GM12878 (cell line): Measurements from ENCODE around the gene PPP1R7. TPM values are rescaled to one million over a fixed set of nuclear protein-coding genes. Genes with fewer than 3 reads are reported as not detected.

Experiments
- BRCA1 ChIP-seq: IDR thresholded peaks from 2 replicates; pipeline ENCODE4 v1.6.1; 2011; ENCODE audit warnings: low read depth, low read length, improper control_type of control experiment
- CREM ChIP-seq: IDR thresholded peaks from 2 replicates; pipeline ENCODE4 v1.6.1; 2014; ENCODE audit warnings: antibody characterized with exemption, low read depth
- TCF3 ChIP-seq: IDR thresholded peaks from 2 replicates; pipeline ENCODE4 v1.6.1; 2012; ENCODE audit warnings: low read depth, mild to moderate bottlenecking, low read length, borderline replicate concordance; ENCODE audit not compliant: insufficient read depth
- polyA plus RNA-seq, 11 experiments: library from polyadenylated mRNA; depleted of rRNA in 4 of 11; unstranded in 6 of 11; stranded (reverse) in 5 of 11; fragments of >200 nt; fragmentation: Nextera tagmentation in 4 of 11; fragmentation: Illumina TruSeq in 1 of 11; extraction: Ambion mirVana in 4 of 11; extraction: Trizol in 1 of 11; gene quantifications; 1 replicate in 1 of 11; 2 replicates in 10 of 11; pipeline versions ENCODE4 v1.2.1 to v1.2.3, GENCODE V29; 2011 to 2016; ENCODE audit warnings: inconsistent platforms in 2 of 11, missing spikeins in 2 of 11, low read depth in 1 of 11
- total RNA-seq, 4 experiments: library from RNA; depleted of rRNA in 3 of 4; stranded (reverse); fragments of >200 nt in 3 of 4; fragmentation: Illumina TruSeq in 1 of 4; extraction: Trizol in 1 of 4; gene quantifications; 2 replicates each; pipeline versions ENCODE4 v1.2.1 to v1.2.3, GENCODE V29; 2013 to 2021
- TF ChIP-seq, protein P1 (sequence below): IDR thresholded peaks from 2 replicates; pipeline ENCODE4 v1.6.1; 2012; ENCODE audit warnings: low read depth, low read length, improper control_type of control experiment
- TF ChIP-seq, protein P2 (sequence below): IDR thresholded peaks from 2 replicates; pipeline ENCODE4 v1.6.1; 2012; ENCODE audit warnings: mild to moderate bottlenecking, low read depth, low read length

PPP1R7 gene
- total and polyA plus RNA-seq, 10 of the 15 experiments (the other 5 are each of a cell fraction or from before 2014, with no cell fraction given), result 78.5 to 174 (median 93.7) TPM

DNA sequence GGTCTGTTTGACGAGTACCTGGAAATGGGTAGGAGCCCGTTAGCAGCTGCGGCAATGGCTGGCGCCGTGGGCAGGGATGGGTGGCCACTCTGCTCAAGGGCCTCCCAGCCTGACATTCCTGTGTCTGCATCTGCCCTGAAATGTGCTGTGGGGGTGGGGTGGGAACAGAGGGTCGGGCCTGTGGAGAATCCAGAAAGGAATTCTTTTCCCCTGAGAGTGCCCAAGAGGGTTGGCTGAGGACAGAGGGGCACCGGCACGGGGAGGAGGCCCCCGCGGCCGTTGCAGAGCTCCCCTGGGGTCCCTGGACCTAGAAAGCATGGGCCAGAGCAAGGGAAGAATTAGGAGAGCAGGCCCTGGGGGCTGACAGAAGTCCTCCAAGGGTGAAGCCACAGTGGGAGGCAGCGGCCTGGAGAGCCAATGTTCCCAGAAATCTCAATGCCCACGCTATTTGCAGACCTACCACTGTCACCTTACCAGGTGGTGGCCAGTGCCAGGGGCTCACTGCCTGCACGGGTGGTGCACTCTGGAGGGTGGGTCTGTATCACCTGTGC lies 66.0 kb downstream of the PPP1R7 start (continued):
- TF ChIP-seq, protein P1, sequence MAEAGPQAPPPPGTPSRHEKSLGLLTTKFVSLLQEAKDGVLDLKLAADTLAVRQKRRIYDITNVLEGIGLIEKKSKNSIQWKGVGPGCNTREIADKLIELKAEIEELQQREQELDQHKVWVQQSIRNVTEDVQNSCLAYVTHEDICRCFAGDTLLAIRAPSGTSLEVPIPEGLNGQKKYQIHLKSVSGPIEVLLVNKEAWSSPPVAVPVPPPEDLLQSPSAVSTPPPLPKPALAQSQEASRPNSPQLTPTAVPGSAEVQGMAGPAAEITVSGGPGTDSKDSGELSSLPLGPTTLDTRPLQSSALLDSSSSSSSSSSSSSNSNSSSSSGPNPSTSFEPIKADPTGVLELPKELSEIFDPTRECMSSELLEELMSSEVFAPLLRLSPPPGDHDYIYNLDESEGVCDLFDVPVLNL, result no peak
- no peak for TF ChIP-seq BRCA1
- TF ChIP-seq CREM, result no peak
- TF ChIP-seq TCF3, result no peak
- TF ChIP-seq, protein P2, sequence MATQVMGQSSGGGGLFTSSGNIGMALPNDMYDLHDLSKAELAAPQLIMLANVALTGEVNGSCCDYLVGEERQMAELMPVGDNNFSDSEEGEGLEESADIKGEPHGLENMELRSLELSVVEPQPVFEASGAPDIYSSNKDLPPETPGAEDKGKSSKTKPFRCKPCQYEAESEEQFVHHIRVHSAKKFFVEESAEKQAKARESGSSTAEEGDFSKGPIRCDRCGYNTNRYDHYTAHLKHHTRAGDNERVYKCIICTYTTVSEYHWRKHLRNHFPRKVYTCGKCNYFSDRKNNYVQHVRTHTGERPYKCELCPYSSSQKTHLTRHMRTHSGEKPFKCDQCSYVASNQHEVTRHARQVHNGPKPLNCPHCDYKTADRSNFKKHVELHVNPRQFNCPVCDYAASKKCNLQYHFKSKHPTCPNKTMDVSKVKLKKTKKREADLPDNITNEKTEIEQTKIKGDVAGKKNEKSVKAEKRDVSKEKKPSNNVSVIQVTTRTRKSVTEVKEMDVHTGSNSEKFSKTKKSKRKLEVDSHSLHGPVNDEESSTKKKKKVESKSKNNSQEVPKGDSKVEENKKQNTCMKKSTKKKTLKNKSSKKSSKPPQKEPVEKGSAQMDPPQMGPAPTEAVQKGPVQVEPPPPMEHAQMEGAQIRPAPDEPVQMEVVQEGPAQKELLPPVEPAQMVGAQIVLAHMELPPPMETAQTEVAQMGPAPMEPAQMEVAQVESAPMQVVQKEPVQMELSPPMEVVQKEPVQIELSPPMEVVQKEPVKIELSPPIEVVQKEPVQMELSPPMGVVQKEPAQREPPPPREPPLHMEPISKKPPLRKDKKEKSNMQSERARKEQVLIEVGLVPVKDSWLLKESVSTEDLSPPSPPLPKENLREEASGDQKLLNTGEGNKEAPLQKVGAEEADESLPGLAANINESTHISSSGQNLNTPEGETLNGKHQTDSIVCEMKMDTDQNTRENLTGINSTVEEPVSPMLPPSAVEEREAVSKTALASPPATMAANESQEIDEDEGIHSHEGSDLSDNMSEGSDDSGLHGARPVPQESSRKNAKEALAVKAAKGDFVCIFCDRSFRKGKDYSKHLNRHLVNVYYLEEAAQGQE, result no peak
- TF ChIP-seq, all 136 proteins: peak for 0
